GM19328 (cell line): ENCODE results near the gene ANKRD55.
"Not testable (repeated sequence)": the region's sequence is repeated elsewhere in the genome, so short reads cannot be mapped to it uniquely, and the experiment has no call there.

ENCODE experiments used
- ATAC-seq: cut with Tn5 transposase; IDR thresholded peaks from one replicate; pipeline ENCODE4 v1.9.1; 2021; ENCODE audit warnings: mild to moderate bottlenecking, moderate library complexity; ENCODE audit not compliant: unreplicated experiment

The ANKRD55 gene

GRCh38 chr5:56253924-56254323 lies 20.8 kb upstream of the ANKRD55 start:
- no peak for ATAC-seq

GRCh38 chr5:56253126-56253525 lies 20.0 kb upstream of the ANKRD55 start:
- ATAC-seq, result no peak

- ATAC-seq, result no peak
These were observed 18.9 kb upstream of the ANKRD55 start for GRCh38 chr5:56251918-56252553.

GRCh38 chr5:56251440-56251839 lies 18.3 kb upstream of the ANKRD55 start:
- ATAC-seq, result no peak

GRCh38 chr5:56250011-56250410 lies 16.9 kb upstream of the ANKRD55 start:
- ATAC-seq, result no peak

GRCh38 chr5:56249085-56249484 lies 16.0 kb upstream of the ANKRD55 start:
- ATAC-seq, result not testable (repeated sequence)

GRCh38 chr5:56247592-56247991 lies 14.5 kb upstream of the ANKRD55 start:
- no peak for ATAC-seq

GRCh38 chr5:56246769-56247168 lies 13.6 kb upstream of the ANKRD55 start:
- ATAC-seq, result no peak

- no peak for ATAC-seq
These were observed 12.4 kb upstream of the ANKRD55 start for GRCh38 chr5:56245481-56245880.

- ATAC-seq, result no peak
These were observed 11.5 kb upstream of the ANKRD55 start for GRCh38 chr5:56244627-56245026.

GRCh38 chr5:56242271-56242670 lies 9.1 kb upstream of the ANKRD55 start:
- ATAC-seq, result not testable (repeated sequence)

- ATAC-seq, result no peak
These were observed 592 bp downstream of the ANKRD55 start for GRCh38 chr5:56232538-56232937.

- ATAC-seq, result no peak
These were observed 2.6 kb downstream of the ANKRD55 start for GRCh38 chr5:56230576-56230975.

GRCh38 chr5:56229111-56229510 lies 4.0 kb downstream of the ANKRD55 start:
- no peak for ATAC-seq

- no peak for ATAC-seq
These were observed 4.5 kb downstream of the ANKRD55 start for GRCh38 chr5:56228631-56229030.

- ATAC-seq, result no peak
These were observed 5.4 kb downstream of the ANKRD55 start for GRCh38 chr5:56227691-56228090.

GRCh38 chr5:56223298-56223697 lies 9.8 kb downstream of the ANKRD55 start:
- ATAC-seq, result not testable (repeated sequence)

GRCh38 chr5:56221601-56222000 lies 11.5 kb downstream of the ANKRD55 start:
- not testable (repeated sequence) for ATAC-seq

- ATAC-seq, result no peak
These were observed 17.9 kb downstream of the ANKRD55 start for GRCh38 chr5:56215019-56215830.

- not testable (repeated sequence) for ATAC-seq
These were observed 19.1 kb downstream of the ANKRD55 start for GRCh38 chr5:56213886-56214535.

- ATAC-seq, result no peak
These were observed 20.8 kb downstream of the ANKRD55 start for GRCh38 chr5:56212130-56212879.
